MCF 10A (cell line): Measurements from ENCODE around the gene DOP1B. TPM values are rescaled to one million over a fixed set of nuclear protein-coding genes. Genes with fewer than 3 reads are reported as not detected.
"Not testable (repeated sequence)": the region's sequence is repeated elsewhere in the genome, so short reads cannot be mapped to it uniquely, and the experiment has no call there.

Experiments
- BruUV-seq: library from RNA; stranded (reverse); fragments of 400-500 nt; replicated peaks from 2 replicates; lab custom pipeline; 2021; lab: Mats Ljungman, UMichigan
- CTCF ChIA-PET: fragments of 300-600 bp; sonication (Branson Sonifier 250); formaldehyde crosslinking; extraction: SDS; loops from one replicate; lab custom pipeline; 2021; ENCODE audit warnings: antibody characterized with exemption, inconsistent platforms; lab: Yijun Ruan, JAX
- POLR2A ChIA-PET: fragments of 300-600, 350-650 bp; sonication (Branson Sonifier 250); formaldehyde crosslinking; extraction: SDS; loops from one replicate; lab custom pipeline; 2020; ENCODE audit warnings: antibody characterized with exemption, inconsistent platforms; lab: Yijun Ruan, JAX
- DNase-seq: peaks from one replicate; pipeline ENCODE4 v3.0.0-alpha.2; 2018; ENCODE audit not compliant: unreplicated experiment
- H3K27ac Mint-ChIP-seq: one replicate; pipeline ENCODE4 v1.8.0; 2022; ENCODE audit warnings: mild to moderate bottlenecking, low read depth, mixed read lengths; ENCODE audit not compliant: unreplicated experiment
- H3K27me3 Mint-ChIP-seq: one replicate; pipeline ENCODE4 v1.8.0; 2022; ENCODE audit warnings: mixed read lengths; ENCODE audit not compliant: insufficient read depth, unreplicated experiment
- H3K36me3 Mint-ChIP-seq: one replicate; pipeline ENCODE4 v1.8.0; 2022; ENCODE audit warnings: mild to moderate bottlenecking, moderate library complexity, mixed read lengths; ENCODE audit not compliant: insufficient read depth, unreplicated experiment
- H3K4me1 Mint-ChIP-seq: one replicate; pipeline ENCODE4 v1.8.0; 2022; ENCODE audit warnings: mixed read lengths; ENCODE audit not compliant: insufficient read depth, unreplicated experiment
- H3K4me3 Mint-ChIP-seq: one replicate; pipeline ENCODE4 v1.8.0; 2022; ENCODE audit warnings: mild to moderate bottlenecking, moderate library complexity, mixed read lengths; ENCODE audit not compliant: unreplicated experiment
- H3K9me3 Mint-ChIP-seq: one replicate; pipeline ENCODE4 v1.8.0; 2022; ENCODE audit warnings: mixed read lengths; ENCODE audit not compliant: unreplicated experiment
- intact Hi-C: fragments of 100-400 bp; cut with micrococcal nuclease; formaldehyde crosslinking; loops from 2 replicates; pipeline ENCODE4 v1.14.1; 2022
- total RNA-seq: library from RNA; stranded (reverse); gene quantifications from 2 replicates; pipeline ENCODE4 v1.2.3, GENCODE V29; 2022
- TF ChIP-seq, protein P1 (sequence below): fragments of 200-600 bp; IDR thresholded peaks from one replicate; pipeline ENCODE4 v1.8.0; 2022; ENCODE audit warnings: antibody characterized with exemption, mild to moderate bottlenecking; ENCODE audit not compliant: unreplicated experiment

Gene DOP1B
- total RNA-seq, 1 experiment from 2014 or later: 7.6 TPM

DNA sequence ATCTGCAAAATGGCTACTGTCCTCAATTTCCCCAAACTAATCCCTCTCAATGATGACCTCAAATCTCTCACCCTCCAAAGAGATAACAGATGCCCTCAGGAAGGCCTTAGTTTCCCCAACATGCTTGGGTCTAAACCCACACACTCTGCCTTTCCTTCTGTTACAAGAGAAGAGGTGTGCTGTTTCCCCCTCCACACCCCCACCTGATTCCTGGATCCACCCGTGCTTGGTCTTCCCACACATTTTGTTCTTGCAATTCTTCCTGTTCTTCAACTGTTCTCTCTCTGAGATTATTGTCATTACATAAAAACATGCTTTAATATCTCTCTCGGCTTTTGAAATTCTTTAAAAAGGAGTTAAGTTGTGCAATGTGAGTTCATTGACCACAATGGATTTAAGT, 27.4 kb upstream of the DOP1B start:
- intact Hi-C loops: no loop called here
- Mint-ChIP-seq H3K36me3 (peaks cover 8% of the 10 kb centered on the region), H3K4me3 (no peak overlapping the region), H3K27me3 (no peaks in the 10 kb centered on the region), H3K27ac (no peak overlapping the region), H3K4me1 (peaks cover 14% of the 10 kb centered on the region), H3K9me3 (no peaks in the 10 kb centered on the region)
- ChIA-PET POLR2A (no interaction called here), CTCF (interaction anchor here (0.7 kb wide), 1 partner anchor 14 kb away, joined by 3 read pairs; no protein-coding TSS in a partner anchor)
- DNase-seq: no peak
- BruUV-seq: no TSS peak
- TF ChIP-seq, protein P1, sequence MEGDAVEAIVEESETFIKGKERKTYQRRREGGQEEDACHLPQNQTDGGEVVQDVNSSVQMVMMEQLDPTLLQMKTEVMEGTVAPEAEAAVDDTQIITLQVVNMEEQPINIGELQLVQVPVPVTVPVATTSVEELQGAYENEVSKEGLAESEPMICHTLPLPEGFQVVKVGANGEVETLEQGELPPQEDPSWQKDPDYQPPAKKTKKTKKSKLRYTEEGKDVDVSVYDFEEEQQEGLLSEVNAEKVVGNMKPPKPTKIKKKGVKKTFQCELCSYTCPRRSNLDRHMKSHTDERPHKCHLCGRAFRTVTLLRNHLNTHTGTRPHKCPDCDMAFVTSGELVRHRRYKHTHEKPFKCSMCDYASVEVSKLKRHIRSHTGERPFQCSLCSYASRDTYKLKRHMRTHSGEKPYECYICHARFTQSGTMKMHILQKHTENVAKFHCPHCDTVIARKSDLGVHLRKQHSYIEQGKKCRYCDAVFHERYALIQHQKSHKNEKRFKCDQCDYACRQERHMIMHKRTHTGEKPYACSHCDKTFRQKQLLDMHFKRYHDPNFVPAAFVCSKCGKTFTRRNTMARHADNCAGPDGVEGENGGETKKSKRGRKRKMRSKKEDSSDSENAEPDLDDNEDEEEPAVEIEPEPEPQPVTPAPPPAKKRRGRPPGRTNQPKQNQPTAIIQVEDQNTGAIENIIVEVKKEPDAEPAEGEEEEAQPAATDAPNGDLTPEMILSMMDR: no peak

DNA sequence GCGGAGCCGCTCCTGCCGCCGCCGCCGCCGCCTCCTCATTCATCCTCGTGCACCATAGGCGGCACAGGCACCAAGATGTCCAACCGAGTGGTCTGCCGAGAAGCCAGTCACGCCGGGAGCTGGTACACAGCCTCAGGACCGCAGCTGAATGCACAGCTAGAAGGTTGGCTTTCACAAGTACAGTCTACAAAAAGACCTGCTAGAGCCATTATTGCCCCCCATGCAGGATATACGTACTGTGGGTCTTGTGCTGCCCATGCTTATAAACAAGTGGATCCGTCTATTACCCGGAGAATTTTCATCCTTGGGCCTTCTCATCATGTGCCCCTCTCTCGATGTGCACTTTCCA, 26.2 kb upstream of the DOP1B start:
- H3K9me3 Mint-ChIP-seq, POLR2A ChIA-PET, DNase-seq, H3K27ac Mint-ChIP-seq, H3K27me3 Mint-ChIP-seq, BruUV-seq, intact Hi-C loops, H3K36me3 Mint-ChIP-seq: not testable (repeated sequence)
- Mint-ChIP-seq H3K4me1 (peaks cover 14% of the 10 kb centered on the region), H3K4me3 (peak overlapping the region; percentile 63)
- CTCF ChIA-PET: interaction anchor here (0.6 kb wide), 1 partner anchor 1335 kb away, joined by 3 read pairs; no protein-coding TSS in a partner anchor

DNA sequence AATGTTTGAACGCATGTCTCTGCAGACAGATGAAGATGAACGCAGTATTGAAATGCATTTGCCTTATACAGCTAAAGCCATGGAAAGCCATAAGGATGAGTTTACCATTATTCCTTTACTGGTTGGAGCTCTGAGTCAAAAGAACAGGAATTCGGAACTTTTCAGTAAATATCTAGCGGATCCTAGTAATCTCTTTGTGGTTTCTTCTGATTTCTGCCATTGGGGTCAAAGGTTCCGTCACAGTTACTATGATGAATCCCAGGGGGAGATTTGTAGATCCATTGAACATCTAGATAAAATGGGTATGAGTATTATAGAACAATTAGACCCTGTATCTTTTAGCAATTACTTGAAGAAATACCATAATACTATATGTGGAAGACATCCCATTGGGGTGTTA, 25.8 kb upstream of the DOP1B start:
- H3K27me3 Mint-ChIP-seq, H3K4me3 Mint-ChIP-seq, BruUV-seq, DNase-seq, H3K36me3 Mint-ChIP-seq, H3K9me3 Mint-ChIP-seq, H3K27ac Mint-ChIP-seq, intact Hi-C loops, POLR2A ChIA-PET: not testable (repeated sequence)
- H3K4me1 Mint-ChIP-seq: peaks cover 11% of the 10 kb centered on the region
- CTCF ChIA-PET: interaction anchor here (0.6 kb wide), 1 partner anchor 1335 kb away, joined by 3 read pairs; no protein-coding TSS in a partner anchor

DNA sequence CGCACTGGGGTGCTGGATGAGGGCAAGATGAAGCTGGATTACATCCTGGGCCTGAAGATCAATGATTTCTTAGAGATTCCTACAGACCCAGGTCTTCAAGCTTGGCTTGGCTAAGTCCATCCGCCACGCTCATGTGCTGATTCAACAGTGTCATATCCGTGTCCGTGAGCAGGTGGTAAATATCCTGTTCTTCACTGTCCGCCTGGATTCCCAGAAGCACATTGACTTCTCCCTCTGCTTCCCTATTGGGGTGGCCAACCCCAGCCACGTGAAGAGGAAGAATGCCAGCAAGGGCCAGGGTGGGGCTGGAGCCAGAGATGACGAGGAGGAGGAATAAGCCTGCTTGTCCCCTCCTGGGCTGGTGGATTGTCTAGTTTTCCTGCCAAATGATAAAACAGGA, 23.9 kb upstream of the DOP1B start:
- peaks cover 6% of the 10 kb centered on the region for H3K4me1 Mint-ChIP-seq
- H3K4me3 Mint-ChIP-seq: no peak overlapping the region
- ChIA-PET CTCF (interaction anchor here (1.6 kb wide), 1 partner anchor 9 kb away, joined by 6 read pairs; no protein-coding TSS in a partner anchor), POLR2A (interaction anchor here (1.4 kb wide), 1 partner anchor 187 kb away, joined by 5 read pairs; the partner anchor contains the start of gene MORC3)
- H3K27ac Mint-ChIP-seq: no peak overlapping the region
- intact Hi-C loops: no loop called here
- DNase-seq: no peak
- no peaks in the 10 kb centered on the region for H3K9me3 Mint-ChIP-seq
- TF ChIP-seq, protein P1: no peak
- BruUV-seq: no TSS peak
- no peaks in the 10 kb centered on the region for H3K27me3 Mint-ChIP-seq
- H3K36me3 Mint-ChIP-seq: peaks cover 3% of the 10 kb centered on the region

DNA sequence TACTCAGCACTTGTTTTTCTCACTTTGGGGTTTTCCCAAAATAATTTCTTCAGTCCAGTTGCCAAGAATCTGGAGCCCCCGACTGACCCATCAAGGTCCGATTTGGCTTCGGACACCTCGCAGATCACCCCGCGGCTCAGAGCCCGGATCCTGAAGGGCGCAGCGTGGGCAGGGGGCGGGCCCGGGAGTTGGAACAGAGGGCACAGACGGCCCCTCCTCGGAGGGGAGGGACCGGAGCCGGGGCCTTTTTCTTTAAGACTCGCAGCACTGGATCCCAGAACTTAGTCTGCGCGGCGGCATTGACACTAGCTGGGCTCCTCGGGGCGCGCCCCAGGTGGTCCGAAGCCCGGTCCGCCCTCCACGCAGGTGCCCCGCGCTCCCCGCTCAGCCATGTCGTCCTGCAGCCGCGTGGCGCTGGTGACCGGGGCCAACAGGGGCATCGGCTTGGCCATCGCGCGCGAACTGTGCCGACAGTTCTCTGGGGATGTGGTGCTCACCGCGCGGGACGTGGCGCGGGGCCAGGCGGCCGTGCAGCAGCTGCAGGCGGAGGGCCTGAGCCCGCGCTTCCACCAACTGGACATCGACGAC, 21.7 kb upstream of the DOP1B start, which contains the start of gene CBR3:
TSS of gene CBR3 (plus strand) at position 277 of the 588 bp plus-strand sequence. CDS start at position 391, 114 bp downstream.
- Mint-ChIP-seq H3K4me3 (peak within 1 kb of the TSS; percentile 75), H3K9me3 (no peaks in the 10 kb centered on the region), H3K36me3 (no peaks in the 10 kb centered on the region), H3K4me1 (no peaks in the 10 kb centered on the region), H3K27ac (peak within 1 kb of the TSS; percentile 23), H3K27me3 (no peaks in the 10 kb centered on the region)
- intact Hi-C loops: no loop called here
- ChIA-PET POLR2A (interaction anchor here (1.0 to 2.2 kb wide), 6 partner anchors 8 to 185 kb away, joined by 3 to 10 read pairs (median 6); partner anchors contain the start of genes CBR1 and MORC3), CTCF (interaction anchor here (0.8 to 2.8 kb wide), 4 partner anchors 10 to 75 kb away, joined by 3 to 9 read pairs (median 6); no protein-coding TSS in a partner anchor)
- peak; percentile 67 for DNase-seq
- TF ChIP-seq, protein P1: no peak
- BruUV-seq: no TSS peak
